A549 treated with Mapracorat at 1 μM for 4 hours (cell line): Measurements from ENCODE around the gene SLC27A6. TPM values are rescaled to one million over a fixed set of nuclear protein-coding genes. Genes with fewer than 3 reads are reported as not detected.

Experiments used
- total RNA-seq: library from RNA; stranded (reverse); fragments of 200-300 nt; extraction: Qiagen RNA extraction; gene quantifications from 5 replicates; pipeline ENCODE4 v1.2.3, GENCODE V29; 2022

SLC27A6 gene
- 0.06 TPM in 1 of 5 replicates, not detected in the others for total RNA-seq

GRCh38 chr5:128965011-128965637 lies at the start of gene SLC27A6:
SLC27A6 (plus strand) TSS chr5:128965488; CDS start chr5:128966138, 650 bp downstream.

Other genes with a start within 250 kb of the SLC27A6 start
- gene ISOC1, start 129.3 kb downstream of the SLC27A6 start, total RNA-seq = 15.2 to 16.8 TPM (median 15.7 TPM) in 5 replicates